HTR-8/SVneo (cell line): Measurements from ENCODE around the gene CERS3.
"Not testable (repeated sequence)": the region's sequence is repeated elsewhere in the genome, so short reads cannot be mapped to it uniquely, and the experiment has no call there.

Experiments
- DNase-seq: peaks from one replicate; pipeline ENCODE4 v3.0.0; 2011; ENCODE audit warnings: low spot score, mixed read lengths; ENCODE audit not compliant: insufficient read length
- FAIRE-seq: peaks from 2 replicates; lab custom pipeline; 2011; peaks lifted over from hg19 to GRCh38; lab: Jason Lieb, UNC

CERS3 gene

GRCh38 chr15:100472736-100473135 lies 56.0 kb downstream of the CERS3 start:
- DNase-seq (no peak), FAIRE-seq (no peak)

- FAIRE-seq, result no peak
Observed at GRCh38 chr15:100471933-100472332, 56.8 kb downstream of the CERS3 start.

GRCh38 chr15:100468285-100468684 lies 60.5 kb downstream of the CERS3 start:
- DNase-seq (peak; percentile 10), FAIRE-seq (no peak)

More at GRCh38 chr15:100471933-100472332, 56.8 kb downstream of the CERS3 start:
- DNase-seq, result no peak

GRCh38 chr15:100466073-100466472 lies 62.7 kb downstream of the CERS3 start:
- FAIRE-seq (no peak), DNase-seq (no peak)

- FAIRE-seq (no peak), DNase-seq (no peak)
Observed at GRCh38 chr15:100464888-100465287, 63.9 kb downstream of the CERS3 start.

- no peak for FAIRE-seq
- DNase-seq, result no peak
Observed at GRCh38 chr15:100464256-100464655, 64.5 kb downstream of the CERS3 start.

GRCh38 chr15:100463515-100463914 lies 65.2 kb downstream of the CERS3 start:
- DNase-seq (no peak), FAIRE-seq (no peak)

- no peak for DNase-seq
- no peak for FAIRE-seq
Observed at GRCh38 chr15:100461049-100461448, 67.7 kb downstream of the CERS3 start.

- DNase-seq (no peak), FAIRE-seq (no peak)
Observed at GRCh38 chr15:100457201-100457600, 71.5 kb downstream of the CERS3 start.

GRCh38 chr15:100454148-100454547 lies 74.6 kb downstream of the CERS3 start:
- DNase-seq, result no peak

GRCh38 chr15:100448481-100448880 lies 80.3 kb downstream of the CERS3 start:
- no peak for DNase-seq
- no peak for FAIRE-seq

More at GRCh38 chr15:100454148-100454547, 74.6 kb downstream of the CERS3 start:
- no peak for FAIRE-seq

- not testable (repeated sequence) for DNase-seq
Observed at GRCh38 chr15:100441063-100441462, 87.7 kb downstream of the CERS3 start.

GRCh38 chr15:100439514-100439913 lies 89.2 kb downstream of the CERS3 start:
- FAIRE-seq, result no peak
- DNase-seq, result no peak

More at GRCh38 chr15:100441063-100441462, 87.7 kb downstream of the CERS3 start:
- FAIRE-seq, result not testable (repeated sequence)

- no peak for DNase-seq
- FAIRE-seq, result no peak
Observed at GRCh38 chr15:100438570-100438969, 90.2 kb downstream of the CERS3 start.

- FAIRE-seq (no peak), DNase-seq (no peak)
Observed at GRCh38 chr15:100437261-100437660, 91.5 kb downstream of the CERS3 start.

- DNase-seq (no peak), FAIRE-seq (no peak)
Observed at GRCh38 chr15:100434561-100434960, 94.2 kb downstream of the CERS3 start.

- FAIRE-seq, result no peak
- no peak for DNase-seq
Observed at GRCh38 chr15:100434038-100434437, 94.7 kb downstream of the CERS3 start.

GRCh38 chr15:100433304-100433703 lies 95.4 kb downstream of the CERS3 start:
- no peak for DNase-seq
- no peak for FAIRE-seq

GRCh38 chr15:100430411-100430810 lies 98.3 kb downstream of the CERS3 start:
- FAIRE-seq, result no peak
- no peak for DNase-seq

GRCh38 chr15:100429116-100429728 lies 99.5 kb downstream of the CERS3 start:
- no peak for FAIRE-seq
- no peak for DNase-seq

GRCh38 chr15:100426937-100427336 lies 101.8 kb downstream of the CERS3 start:
- DNase-seq, result no peak

GRCh38 chr15:100405179-100405578 lies 123.6 kb downstream of the CERS3 start:
- no peak for FAIRE-seq

More at GRCh38 chr15:100426937-100427336, 101.8 kb downstream of the CERS3 start:
- no peak for FAIRE-seq

More at GRCh38 chr15:100405179-100405578, 123.6 kb downstream of the CERS3 start:
- DNase-seq, result no peak
